NCI-H2107 (cell line): ENCODE measurements around the gene MAN2A1.
"Not testable (repeated sequence)": the region's sequence is repeated elsewhere in the genome, so short reads cannot be mapped to it uniquely, and the experiment has no call there.

Experiments used
- DNase-seq: peaks from one replicate; lab custom pipeline; 2025; lab: John Stamatoyannopoulos, UW

The MAN2A1 gene

DNA sequence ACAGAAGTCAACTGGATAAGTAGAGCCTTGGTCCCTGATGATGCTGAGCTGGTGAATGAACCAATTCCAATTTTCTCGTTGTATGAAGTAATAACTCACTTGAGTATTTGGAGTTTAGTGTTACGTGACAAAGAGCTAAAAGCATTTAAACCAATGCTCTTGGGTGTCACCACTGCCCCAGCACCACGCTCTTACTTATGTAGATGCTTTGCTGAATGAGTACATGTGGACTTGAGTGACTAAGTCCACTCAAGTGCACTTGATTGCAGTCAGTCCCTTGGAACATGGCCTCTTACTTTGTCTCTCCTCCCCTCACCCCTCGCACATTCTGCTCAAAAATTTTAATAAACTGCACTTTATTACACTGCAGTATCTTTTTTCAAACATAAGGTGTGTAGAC lies 184.0 kb downstream of the MAN2A1 start:
- no peak for DNase-seq

DNA sequence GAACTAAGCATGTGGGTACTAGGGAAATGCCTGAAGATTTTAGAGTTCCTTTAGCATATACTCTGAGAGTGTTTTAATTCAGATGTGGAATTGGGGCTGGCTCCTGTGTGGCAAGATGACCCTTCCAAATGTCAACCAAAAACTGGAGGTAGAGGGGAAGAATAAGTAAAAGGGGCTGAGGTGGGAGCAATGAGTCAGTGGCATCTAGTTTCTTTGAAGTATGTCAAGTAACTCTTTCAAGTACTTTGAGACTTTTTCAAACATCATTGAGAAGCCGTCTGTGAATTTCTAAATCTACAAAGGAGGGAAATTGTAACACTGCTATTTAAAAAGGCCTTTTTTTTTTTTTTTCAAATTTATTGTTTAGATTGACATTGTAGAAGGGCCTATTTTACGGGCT lies 184.4 kb downstream of the MAN2A1 start:
- DNase-seq: no peak

DNA sequence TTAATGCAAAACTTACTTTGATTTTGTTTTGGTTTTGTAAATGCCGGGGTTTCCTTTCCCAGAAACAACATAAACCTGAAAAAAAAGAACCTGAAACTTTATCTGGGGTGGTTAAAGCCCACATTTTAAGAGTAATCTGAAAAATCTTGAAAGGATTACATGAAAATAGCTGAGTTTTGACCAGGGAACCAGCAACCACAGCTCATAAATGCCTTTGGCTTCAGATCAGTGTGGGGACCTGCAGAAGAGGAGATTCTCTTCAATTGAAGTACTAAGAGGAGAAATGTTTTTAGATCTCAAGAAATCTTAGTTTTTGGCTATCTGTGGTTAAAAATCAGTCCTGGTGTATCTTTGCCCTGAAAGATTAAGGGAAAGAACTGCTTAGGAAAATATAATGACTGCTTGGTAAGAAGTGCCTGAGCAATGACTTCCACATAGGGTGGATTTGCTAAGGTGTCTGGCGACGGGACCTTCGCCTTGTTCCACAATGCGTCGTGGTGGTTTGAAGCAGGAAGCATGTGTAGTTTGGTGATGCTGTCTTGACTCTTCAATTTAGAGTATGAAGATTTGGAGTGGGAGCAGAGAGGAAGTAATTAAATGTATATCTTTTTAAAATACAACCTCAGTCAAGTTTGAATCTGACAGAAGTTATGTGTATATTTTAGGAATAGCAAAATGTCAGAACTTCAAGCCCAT lies 186.5 kb downstream of the MAN2A1 start:
- DNase-seq: no peak

DNA sequence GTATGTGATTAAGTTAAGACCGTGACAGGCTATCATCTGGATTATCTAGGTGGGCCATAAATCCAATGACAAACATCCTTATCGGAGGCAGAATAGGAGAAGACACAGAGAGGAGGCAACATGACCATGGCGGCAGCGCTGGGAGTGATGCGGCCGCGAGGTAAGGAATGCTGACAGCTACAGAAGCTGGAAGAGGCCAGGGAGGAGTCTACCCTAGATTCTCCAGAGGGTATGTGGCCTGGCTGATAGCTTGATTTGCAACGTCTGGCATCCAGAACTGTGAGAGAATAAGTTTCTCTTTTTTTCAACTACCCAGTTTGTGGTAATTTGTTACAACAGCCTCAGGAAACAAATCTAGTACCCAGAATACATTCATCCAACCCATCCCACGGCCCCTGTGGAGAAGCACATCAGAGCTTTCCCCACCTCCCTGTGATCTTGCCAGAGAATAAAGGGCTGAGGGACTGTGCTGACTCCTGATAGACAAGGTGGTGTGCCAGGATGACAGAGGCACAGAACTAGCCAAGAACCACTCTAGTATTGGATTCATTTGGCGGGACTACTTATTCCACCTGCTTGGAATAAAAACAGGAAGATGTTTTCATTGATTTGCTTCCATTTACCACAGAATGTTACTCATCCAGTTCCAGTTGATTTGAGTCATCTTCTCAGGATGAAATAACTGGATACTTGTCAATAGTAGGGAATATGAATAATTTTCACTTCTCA lies 187.4 kb downstream of the MAN2A1 start:
- DNase-seq: no peak

DNA sequence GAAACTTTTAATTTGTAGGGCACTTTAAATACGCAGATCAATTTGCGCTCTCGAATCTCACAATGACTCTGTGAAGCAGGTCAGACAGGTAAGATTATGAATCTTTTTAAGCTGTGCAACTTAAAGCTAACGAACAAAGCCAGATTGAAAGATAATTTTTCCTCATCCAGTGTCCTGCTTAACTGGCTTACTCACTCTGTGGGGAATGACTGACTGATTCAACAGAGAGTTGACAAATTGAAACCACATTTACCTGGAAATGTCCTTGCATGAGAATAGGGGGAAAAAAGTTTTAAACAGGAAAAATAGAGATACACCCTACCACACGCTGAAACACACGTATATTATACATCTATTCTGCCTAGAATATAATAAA lies 187.9 kb downstream of the MAN2A1 start:
- no peak for DNase-seq

DNA sequence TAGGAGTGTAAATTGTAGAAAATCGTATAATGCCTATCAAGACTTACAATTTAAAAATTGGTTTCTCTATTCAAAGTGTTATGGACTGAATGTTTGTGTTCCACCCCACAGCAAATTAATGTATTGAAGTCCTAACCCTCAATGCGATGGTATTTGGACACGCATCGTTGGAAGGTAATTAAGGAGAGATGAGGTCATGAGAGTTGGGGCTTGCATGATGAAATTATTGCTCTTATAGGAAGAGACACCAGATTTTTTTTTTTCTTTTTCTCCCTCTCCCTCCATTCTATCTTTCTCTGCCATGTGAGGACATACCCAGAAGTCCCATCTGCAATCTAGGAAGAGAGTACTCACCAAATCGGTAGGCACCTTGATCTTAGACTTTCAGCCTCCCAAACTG lies 189.2 kb downstream of the MAN2A1 start:
- no peak for DNase-seq

DNA sequence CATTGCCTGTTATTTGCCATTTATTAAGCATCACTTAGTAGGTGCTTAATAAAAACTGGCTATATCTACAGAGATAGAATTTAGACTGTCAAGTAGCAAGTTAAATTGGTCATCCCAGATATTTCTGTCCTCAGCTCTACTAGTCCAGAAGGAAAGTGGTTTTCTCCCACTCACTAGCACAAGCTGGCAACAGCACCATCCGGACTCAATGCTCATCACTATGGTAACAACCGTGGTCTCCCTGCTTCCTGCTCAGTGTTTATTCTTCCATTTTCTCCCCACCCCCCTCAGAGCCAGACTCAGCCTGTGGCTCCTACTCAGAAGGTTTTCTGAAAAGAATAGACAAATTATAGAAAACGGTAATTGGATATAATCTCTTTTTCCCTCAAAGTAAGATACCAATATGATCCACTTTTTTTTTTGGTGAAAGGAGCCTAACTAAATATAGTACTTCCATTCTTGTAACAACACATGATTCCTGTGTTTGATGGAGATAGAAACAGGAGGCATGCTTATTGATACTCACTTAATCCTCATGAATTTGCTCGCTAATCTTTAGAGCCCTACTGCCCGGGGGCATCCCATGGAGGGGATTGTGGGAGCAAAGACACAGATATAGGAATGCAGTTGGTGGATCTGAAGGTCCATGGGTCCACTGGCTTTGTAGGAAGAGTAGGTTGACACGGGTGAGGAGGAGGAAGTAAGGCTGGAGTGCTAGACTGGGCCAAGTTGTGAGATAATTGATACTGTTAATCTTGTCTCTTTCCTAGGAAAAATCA lies 191.4 kb downstream of the MAN2A1 start:
- DNase-seq: no peak

DNA sequence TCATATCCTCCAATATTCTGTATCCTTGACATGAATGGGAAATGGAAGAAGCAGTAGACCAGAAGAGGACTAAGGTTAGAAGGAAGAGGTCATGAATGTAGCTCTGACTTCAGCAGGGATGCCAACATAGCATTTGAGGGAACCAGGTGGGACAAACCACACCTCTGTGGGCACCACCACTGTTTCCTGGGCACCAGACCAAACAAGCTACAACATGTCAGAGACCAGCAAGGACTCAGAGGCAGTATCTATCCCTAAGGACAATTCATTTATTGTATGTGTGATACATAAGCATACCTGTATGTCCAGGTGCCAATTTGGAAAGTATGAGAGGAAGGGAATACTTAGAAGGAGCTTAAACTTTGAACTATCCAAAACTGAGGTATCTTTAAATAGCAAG lies 192.8 kb downstream of the MAN2A1 start:
- no peak for DNase-seq

DNA sequence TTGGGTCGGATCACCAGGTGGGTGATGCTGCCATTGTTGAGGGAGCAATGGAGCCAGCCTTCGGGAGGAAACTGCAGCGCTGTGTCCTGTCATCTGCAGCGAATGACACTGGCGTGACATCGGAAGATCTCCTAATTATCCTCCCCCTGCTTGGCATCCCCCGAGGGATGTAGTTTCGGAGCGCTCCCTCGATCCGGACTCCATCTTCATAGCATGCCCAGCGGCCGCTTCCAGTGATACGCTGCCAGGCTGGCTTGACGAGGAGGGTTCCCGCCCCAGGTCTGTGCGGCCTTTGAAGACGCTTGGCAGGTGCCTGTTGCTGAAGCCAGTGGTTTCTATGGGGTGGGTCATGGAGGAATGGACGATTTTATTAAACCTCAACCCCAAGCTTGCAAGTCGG lies 194.9 kb downstream of the MAN2A1 start:
- DNase-seq: no peak

DNA sequence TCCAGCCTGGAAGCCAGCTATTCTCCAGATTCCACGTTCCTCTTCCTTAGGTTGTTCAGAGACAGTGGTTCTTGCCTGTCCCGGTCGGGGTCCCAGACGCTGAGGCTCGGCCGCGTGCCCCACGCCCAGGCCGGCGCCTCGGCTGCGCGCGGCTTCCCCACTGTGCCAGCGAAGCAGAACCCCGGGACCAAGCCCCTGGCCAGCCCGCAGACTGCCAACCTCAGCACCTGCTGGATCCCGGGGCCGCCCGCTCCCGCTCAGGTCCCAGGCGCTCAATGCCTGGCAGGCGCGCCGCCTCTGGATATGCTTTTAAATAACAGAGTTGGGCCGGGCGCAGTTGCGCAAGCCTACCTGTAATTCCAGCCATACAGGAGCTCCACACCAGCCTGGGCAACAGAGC lies 195.5 kb downstream of the MAN2A1 start:
- no peak for DNase-seq

DNA sequence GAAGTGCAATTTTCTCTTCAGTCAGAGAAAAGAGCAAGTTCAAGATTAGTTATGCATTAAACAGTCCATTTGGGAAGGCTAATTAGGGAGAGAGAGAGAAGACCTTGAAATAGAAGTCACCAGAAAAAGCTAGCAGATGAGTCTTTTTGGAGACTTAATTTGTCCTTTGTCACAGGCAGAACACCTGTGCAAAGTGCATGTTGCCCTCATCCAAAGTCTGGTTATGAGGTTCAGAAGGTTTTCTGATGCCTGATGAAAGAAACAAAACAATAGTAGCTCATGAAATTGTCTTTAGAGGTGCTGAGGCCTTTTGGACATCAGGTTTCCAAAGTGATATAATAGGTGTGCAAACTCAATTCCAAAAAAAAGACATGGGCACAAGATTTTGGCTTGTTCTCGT lies 199.3 kb downstream of the MAN2A1 start:
- no peak for DNase-seq

DNA sequence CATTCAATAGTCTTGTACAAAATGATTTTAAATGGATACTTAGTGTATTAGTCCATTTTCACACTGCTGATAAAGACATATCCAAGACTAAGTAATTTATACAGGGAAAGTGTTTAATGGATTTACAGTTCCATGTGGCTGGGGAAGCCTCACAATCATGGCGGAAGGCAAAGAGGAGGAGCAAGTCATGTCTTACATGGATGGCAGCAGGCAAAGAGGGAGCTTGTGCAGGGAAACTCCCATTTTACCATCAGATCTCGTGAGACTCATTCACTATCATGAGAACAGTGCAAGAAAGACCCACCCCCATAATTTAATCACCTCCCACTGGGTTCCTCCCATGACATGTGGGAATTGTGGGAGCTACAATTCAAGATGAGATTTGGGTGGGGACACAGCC lies 203.5 kb downstream of the MAN2A1 start:
- not testable (repeated sequence) for DNase-seq

DNA sequence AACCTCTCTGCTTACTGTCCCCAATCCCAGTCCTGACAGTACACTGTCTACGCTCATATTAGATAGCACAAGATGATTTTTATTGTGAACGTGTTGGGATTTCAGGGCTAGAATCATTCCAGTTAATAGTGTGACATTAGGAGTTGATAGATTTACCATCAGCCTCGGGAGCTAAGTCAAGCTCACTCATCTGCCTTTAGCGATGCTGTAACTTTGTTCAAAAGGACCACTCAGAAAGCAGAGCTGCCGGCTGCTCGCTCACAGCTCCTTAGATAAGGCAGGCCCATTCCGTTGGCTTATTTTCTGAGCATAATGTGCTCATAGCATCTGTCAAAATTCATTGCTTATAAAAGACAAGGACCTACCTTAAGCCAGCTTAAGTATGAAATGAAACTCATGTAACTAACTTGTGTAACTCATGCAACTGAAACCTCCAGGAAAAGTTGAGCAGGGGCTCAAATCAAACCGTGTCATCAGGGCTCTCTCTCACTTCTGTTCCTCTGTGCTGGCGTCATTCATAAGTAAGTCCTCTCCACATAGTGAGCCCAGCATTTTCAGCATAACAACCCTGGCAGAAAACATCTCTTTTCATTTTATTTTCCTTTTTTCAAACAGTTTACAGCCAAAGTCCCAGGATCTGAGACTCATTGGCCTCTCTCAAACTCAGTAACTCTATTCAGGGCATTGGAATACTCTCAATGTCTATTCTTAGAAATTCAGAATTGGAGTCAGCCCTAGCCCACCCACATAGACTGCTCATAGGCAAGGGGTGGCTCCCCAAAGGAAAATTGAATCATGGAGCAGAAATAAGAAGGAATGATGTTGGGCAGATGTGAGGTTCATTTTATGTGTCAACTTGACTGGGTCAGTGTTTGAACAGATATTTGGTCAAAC lies 208.8 kb downstream of the MAN2A1 start:
- no peak for DNase-seq

DNA sequence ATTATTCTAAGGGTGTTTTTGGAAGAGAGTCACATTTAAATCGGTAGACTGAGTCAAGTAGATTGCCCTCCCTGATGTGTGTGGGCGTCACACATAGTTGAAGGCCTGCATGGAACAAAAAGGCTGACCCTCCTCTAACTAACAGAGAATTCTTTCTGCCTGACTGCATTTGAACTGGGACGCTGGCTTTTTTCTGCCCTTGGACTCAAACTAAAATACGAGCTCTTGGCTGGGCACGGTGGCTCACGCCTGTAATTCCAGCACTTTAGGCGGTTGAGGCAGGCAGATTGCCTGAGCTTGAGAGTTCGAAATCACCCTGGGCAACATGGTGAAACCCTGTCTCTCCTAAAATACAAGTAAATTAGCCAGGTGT lies 209.4 kb downstream of the MAN2A1 start:
- no peak for DNase-seq

DNA sequence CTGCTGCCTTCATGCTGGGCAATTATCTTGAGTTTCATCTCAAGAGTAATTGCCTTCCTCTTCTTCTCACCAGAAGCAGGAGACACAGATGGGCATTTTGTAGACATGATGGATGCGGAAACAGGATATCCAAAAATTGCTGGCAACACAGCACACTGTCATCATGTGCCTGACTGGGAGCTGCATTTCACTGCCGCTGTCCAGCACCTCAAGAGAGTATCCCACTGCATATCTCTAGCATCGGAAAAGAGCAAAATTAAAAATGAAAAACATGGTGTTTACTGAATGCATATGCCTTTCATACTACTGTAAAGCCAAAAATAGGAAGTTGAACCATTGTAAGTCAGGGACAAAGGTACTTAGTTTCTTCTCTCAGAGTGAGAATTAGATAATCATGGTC lies 210.7 kb downstream of the MAN2A1 start:
- no peak for DNase-seq

DNA sequence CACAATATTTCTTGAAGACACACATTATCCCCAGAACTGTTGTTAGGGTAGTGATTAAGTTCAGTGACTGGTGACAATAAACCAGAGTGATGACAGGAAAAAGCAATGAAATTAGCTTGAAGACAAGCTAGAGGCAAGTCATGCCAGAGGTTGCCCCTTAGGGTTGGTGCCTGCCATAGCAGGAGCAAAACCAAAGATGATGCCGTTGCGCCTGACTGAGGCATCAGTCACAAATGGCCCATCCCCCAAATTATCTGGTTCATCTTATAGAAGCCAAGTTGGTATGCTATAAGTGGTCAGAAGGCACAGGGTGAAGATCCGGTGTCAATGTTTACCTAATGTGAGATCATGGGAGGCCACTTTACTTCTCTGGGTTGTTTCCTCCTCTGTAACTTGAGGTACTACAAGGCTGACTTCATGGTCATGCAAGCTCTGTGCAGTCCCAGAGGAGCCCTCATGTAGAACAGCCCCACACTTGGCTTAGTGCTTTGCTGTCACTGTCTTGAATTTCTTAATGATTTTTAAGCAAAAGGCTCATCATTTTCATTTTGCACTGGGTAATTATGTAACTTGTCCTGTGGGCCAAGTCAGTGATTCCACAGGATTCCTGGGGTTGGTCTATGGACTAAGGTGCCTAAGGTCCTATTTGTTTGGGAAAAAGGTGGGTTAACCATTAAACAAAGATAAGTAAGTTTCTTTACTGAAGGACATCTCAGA lies 211.3 kb downstream of the MAN2A1 start:
- DNase-seq: peak; percentile 14

DNA sequence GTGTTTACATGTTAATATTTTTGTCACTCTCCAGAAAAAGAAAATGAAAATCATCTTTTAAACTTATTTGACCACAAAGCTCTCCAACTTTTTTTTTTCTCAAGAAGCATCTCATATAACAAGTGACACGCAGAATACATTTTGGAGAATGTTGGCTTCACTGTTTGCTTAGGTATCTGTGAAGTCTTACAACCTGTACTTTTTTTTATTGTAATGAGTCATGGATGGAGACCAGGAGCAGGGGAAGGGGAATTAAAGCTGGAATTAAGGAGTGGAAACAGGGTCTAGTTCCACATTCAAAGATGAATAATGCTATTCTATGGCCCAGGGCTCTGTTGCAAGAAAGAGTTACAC lies 211.9 kb downstream of the MAN2A1 start:
- DNase-seq: no peak

DNA sequence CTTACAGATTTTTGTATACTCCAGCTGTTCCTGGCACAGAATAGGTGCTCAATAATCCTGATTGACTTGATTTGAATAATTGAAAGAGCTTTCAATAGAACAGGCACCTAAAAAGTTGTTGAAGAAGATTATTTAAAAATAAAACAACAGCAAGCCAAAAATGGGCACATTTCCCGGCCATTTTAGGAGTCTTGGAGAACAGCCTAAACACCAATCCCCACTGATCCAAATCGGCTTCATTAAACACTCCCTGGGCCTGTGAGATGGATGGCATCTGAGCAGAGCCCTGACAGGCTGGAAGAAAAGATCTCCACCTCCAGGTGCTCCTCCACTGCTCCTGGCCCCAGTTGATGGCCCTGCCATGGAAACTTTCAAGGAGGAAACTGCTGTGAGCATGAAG lies 213.3 kb downstream of the MAN2A1 start:
- DNase-seq: no peak

DNA sequence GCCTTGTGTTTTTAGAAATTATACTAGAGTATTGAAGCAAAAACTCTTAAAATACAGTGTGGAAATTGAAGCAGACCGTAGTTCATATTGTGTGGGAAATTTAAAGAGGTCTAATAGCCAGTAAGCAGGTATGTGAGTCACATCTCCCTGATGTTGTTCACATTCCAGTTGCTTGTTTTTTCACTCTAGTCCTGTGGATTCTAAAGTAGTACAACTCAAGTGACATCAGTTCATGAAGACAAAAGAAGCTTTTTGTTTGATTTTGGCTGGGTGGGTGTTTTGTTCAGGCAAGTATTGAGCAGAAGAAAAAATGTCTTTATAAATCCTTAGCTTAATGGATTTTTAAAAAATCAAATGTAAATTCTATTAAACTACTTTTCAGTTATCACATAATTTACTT lies 216.2 kb downstream of the MAN2A1 start:
- DNase-seq: no peak

DNA sequence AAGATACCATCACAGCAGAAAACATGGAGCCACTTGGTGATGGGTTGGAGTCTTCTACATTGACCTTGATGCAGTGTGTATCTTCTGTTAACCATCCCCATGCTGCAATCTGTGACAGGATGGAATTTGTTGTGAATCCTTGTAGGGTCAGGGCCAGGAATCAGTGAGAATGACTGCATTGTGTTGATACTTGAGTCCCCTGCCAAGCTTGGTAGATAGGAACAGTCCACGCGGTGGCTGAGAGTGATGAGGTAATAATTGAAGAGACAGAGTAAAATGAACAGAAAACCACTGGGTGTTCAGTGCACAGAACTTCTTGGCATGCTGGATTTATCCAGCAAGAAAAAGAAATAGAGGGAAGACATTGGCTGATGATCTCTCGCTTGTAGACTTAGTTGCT lies 217.5 kb downstream of the MAN2A1 start:
- DNase-seq: no peak

DNA sequence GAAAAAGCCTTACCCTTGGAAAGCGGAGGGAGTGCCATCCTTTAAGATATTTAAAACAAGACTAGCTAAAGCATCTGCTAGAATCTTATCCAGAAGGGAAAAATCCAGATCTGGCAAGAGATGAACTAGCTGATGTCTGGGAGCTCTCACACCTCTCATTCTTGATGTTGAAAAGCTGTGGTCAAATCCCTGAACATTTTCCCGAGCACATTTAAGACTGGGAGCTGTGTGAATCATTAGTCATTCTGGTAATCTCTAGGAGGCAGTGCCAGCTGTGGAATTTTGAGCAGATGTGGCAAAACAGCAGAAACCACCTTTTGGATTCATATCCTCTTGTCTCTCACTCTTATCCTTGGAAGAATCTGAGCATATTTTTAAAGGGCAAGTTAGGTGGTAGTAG lies 218.0 kb downstream of the MAN2A1 start:
- DNase-seq: no peak

DNA sequence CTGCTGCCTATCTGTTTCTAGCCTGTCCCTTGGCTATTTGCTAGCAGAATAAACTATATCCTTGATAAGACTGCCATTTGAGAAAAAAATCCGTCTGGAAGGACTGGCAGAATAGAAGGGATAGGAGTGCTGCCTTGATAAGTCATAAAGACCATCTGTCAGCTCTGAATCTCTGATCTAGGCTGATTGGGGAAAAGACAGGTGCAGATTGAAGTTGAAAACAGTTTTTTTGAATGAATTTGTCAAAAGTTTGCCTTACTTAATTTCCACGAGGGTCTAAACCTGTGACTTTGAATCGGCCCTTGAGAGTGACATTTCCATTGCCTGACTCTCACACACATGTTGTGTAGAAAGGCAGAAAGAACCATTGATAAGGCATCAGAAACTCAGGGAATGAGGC lies 218.6 kb downstream of the MAN2A1 start:
- no peak for DNase-seq
